Measurements from ENCODE around the gene IL10RA.
A peak's percentile ranks its signal among the peaks of the same experiment; 100 is the strongest.
"Not testable (repeated sequence)": the region's sequence is repeated elsewhere in the genome, so short reads cannot be mapped to it uniquely, and the experiment has no call there.

IL10RA gene

GRCh38 chr11:118005224-118006152, 19.3 kb downstream of the IL10RA start:
- FAIRE-seq: no peak

GRCh38 chr11:118006153-118006534, 19.9 kb downstream of the IL10RA start:
- no peak for FAIRE-seq
- no peak for DNase-seq (ENCODE audit: insufficient read length, low spot score)

More at GRCh38 chr11:118005224-118006152, 19.3 kb downstream of the IL10RA start:
- DNase-seq (ENCODE audit: insufficient read length, low spot score): no peak

GRCh38 chr11:118007040-118007439, 20.8 kb downstream of the IL10RA start:
- DNase-seq (ENCODE audit: insufficient read length, low spot score) (no peak), FAIRE-seq (no peak)

GRCh38 chr11:118007563-118008270, 21.5 kb downstream of the IL10RA start:
- not testable (repeated sequence) for FAIRE-seq; DNase-seq (ENCODE audit: insufficient read length, low spot score)

- no peak for DNase-seq (ENCODE audit: insufficient read length, low spot score)
Observed at GRCh38 chr11:118008271-118008911, 22.2 kb downstream of the IL10RA start.

GRCh38 chr11:118009864-118010737, 23.9 kb downstream of the IL10RA start:
- no peak for DNase-seq (ENCODE audit: insufficient read length, low spot score)
- FAIRE-seq: no peak

More at GRCh38 chr11:118008271-118008911, 22.2 kb downstream of the IL10RA start:
- no peak for FAIRE-seq

GRCh38 chr11:118010738-118011461, 24.7 kb downstream of the IL10RA start:
- DNase-seq (ENCODE audit: insufficient read length, low spot score) (no peak), FAIRE-seq (no peak)

GRCh38 chr11:118012083-118012669, 26.0 kb downstream of the IL10RA start:
- FAIRE-seq: no peak

GRCh38 chr11:118014022-118014421, 27.8 kb downstream of the IL10RA start:
- FAIRE-seq: no peak
- no peak for DNase-seq (ENCODE audit: insufficient read length, low spot score)

More at GRCh38 chr11:118012083-118012669, 26.0 kb downstream of the IL10RA start:
- peak; percentile 48 for DNase-seq (ENCODE audit: insufficient read length, low spot score)

GRCh38 chr11:118015385-118015841, 29.2 kb downstream of the IL10RA start:
- FAIRE-seq: no peak
- DNase-seq (ENCODE audit: insufficient read length, low spot score): no peak

- FAIRE-seq (no peak), DNase-seq (ENCODE audit: insufficient read length, low spot score) (no peak)
Observed at GRCh38 chr11:118016104-118016503, 29.9 kb downstream of the IL10RA start.

GRCh38 chr11:118017111-118017510, 30.9 kb downstream of the IL10RA start:
- FAIRE-seq: no peak
- DNase-seq (ENCODE audit: insufficient read length, low spot score): no peak

GRCh38 chr11:118017631-118018315, 31.6 kb downstream of the IL10RA start:
- DNase-seq (ENCODE audit: insufficient read length, low spot score): no peak
- no peak for FAIRE-seq

GRCh38 chr11:118018401-118018800, 32.2 kb downstream of the IL10RA start:
- DNase-seq (ENCODE audit: insufficient read length, low spot score): no peak
- FAIRE-seq: no peak

GRCh38 chr11:118021146-118021545, 35.0 kb downstream of the IL10RA start:
- no peak for FAIRE-seq
- no peak for DNase-seq (ENCODE audit: insufficient read length, low spot score)

- no peak for DNase-seq (ENCODE audit: insufficient read length, low spot score)
- FAIRE-seq: no peak
Observed at GRCh38 chr11:118027694-118028093, 41.5 kb downstream of the IL10RA start.

GRCh38 chr11:118028626-118029025, 42.4 kb downstream of the IL10RA start:
- DNase-seq (ENCODE audit: insufficient read length, low spot score) (no peak), FAIRE-seq (no peak)

GRCh38 chr11:118033443-118033842, 47.2 kb downstream of the IL10RA start:
- FAIRE-seq (no peak), DNase-seq (ENCODE audit: insufficient read length, low spot score) (no peak)

All from HTR-8/SVneo (cell line).